OCI-LY7 (cell line): ENCODE results near the gene AUTS2. TPM values are rescaled to one million over a fixed set of nuclear protein-coding genes. Genes with fewer than 3 reads are reported as not detected.

Source experiments
- BruUV-seq: library from RNA; stranded (reverse); fragments of 400-500 nt; replicated peaks from 2 replicates; lab custom pipeline; 2021; lab: Mats Ljungman, UMichigan
- CTCF ChIA-PET: fragments of 300-600 bp; sonication (Branson Sonifier 250); formaldehyde crosslinking; loops from one replicate; lab custom pipeline; 2022; ENCODE audit warnings: antibody characterized with exemption; ENCODE audit not compliant: unreplicated experiment; lab: Charles Lee
- POLR2A ChIA-PET: fragments of 300-600 bp; sonication (Branson Sonifier 250); formaldehyde crosslinking; loops from one replicate; lab custom pipeline; 2022; ENCODE audit warnings: antibody characterized with exemption; lab: Charles Lee
- DNase-seq: peaks from one replicate; pipeline ENCODE4 v3.0.0-alpha.2; 2015; ENCODE audit warnings: low spot score
- H2AFZ ChIP-seq: fragments of 200-600 bp; sonication (generic), shearing (Covaris generic); 2 replicates; pipeline ENCODE4 v1.6.1; 2014; ENCODE audit warnings: mild to moderate bottlenecking, antibody characterized with exemption, low read length, moderate library complexity
- H3K27ac ChIP-seq: fragments of 200-600 bp; sonication (generic); 2 replicates; pipeline ENCODE4 v1.5.1; 2014; ENCODE audit warnings: mixed run types, low read depth, mild to moderate bottlenecking, moderate library complexity, low read length, inconsistent platforms; ENCODE audit not compliant: poor library complexity, severe bottlenecking
- H3K36me3 ChIP-seq: fragments of 200-600 bp; sonication (generic); 2 replicates; pipeline ENCODE4 v1.6.1; 2014; ENCODE audit warnings: mild to moderate bottlenecking, antibody characterized with exemption, low read length, moderate library complexity, mixed read lengths; ENCODE audit not compliant: insufficient read depth
- H3K4me1 ChIP-seq: fragments of 200-600 bp; sonication (generic); 2 replicates; pipeline ENCODE4 v1.5.1; 2014; ENCODE audit warnings: mild to moderate bottlenecking, low read length; ENCODE audit not compliant: insufficient read depth, poor library complexity, severe bottlenecking
- H3K4me2 ChIP-seq: fragments of 200-600 bp; sonication (generic); 2 replicates; pipeline ENCODE4 v1.6.1; 2014; ENCODE audit warnings: mild to moderate bottlenecking, low read length
- H3K4me3 ChIP-seq: fragments of 200-600 bp; sonication (generic); 2 replicates; pipeline ENCODE4 v1.5.1; 2014; ENCODE audit warnings: mild to moderate bottlenecking, low read depth, low read length; ENCODE audit not compliant: poor library complexity, severe bottlenecking
- H3K79me2 ChIP-seq: fragments of 200-600 bp; sonication (generic); 2 replicates; pipeline ENCODE4 v1.6.1; 2016; ENCODE audit warnings: low read depth, mild to moderate bottlenecking, low read length, moderate library complexity, mixed read lengths; ENCODE audit not compliant: insufficient read depth
- H3K9me2 ChIP-seq: fragments of 200-600 bp; sonication (generic); 2 replicates; pipeline ENCODE4 v1.6.1; 2016; ENCODE audit warnings: mild to moderate bottlenecking, low read length, mixed read lengths; ENCODE audit not compliant: insufficient read depth
- H3K9me3 ChIP-seq: fragments of 200-600 bp; sonication (generic); 2 replicates; pipeline ENCODE4 v1.6.1; 2014; ENCODE audit warnings: mild to moderate bottlenecking, mixed run types, low read length, mixed read lengths
- H4K20me1 ChIP-seq: fragments of 200-600 bp; sonication (generic); 2 replicates; pipeline ENCODE4 v1.6.1; 2014; ENCODE audit warnings: mild to moderate bottlenecking, antibody characterized with exemption, low read length, moderate library complexity, mixed read lengths; ENCODE audit not compliant: insufficient read depth
- CTCF ChIP-seq: fragments of 200-600 bp; sonication (generic); conservative IDR thresholded peaks from 2 replicates; pipeline ENCODE4 v1.5.1; 2014; ENCODE audit warnings: mild to moderate bottlenecking, antibody characterized with exemption, low read length, moderate library complexity, mixed read lengths
- EZH2phosphoT487 ChIP-seq: fragments of 200-600 bp; sonication (generic); IDR thresholded peaks from 2 replicates; pipeline ENCODE4 v1.6.1; 2018; ENCODE audit warnings: low read depth, borderline replicate concordance, mild to moderate bottlenecking, mixed run types, antibody characterized with exemption, low read length, moderate library complexity, mixed read lengths
- intact Hi-C: fragments of 100-400 bp; cut with micrococcal nuclease; formaldehyde crosslinking; loops from one replicate; pipeline ENCODE4 v1.10.0; 2022; ENCODE audit not compliant: unreplicated experiment
- total RNA-seq, 2 experiments: library from RNA; depleted of rRNA in 1 of 2; stranded (reverse); fragments of >200 nt in 1 of 2; shearing (Covaris generic) in 1 of 2; gene quantifications; 2 replicates each; pipeline ENCODE4 v1.2.3, GENCODE V29; 2014 to 2022

AUTS2 gene
- total RNA-seq, 2 experiments from 2014 or later: 37.9 to 78.5 TPM

DNA sequence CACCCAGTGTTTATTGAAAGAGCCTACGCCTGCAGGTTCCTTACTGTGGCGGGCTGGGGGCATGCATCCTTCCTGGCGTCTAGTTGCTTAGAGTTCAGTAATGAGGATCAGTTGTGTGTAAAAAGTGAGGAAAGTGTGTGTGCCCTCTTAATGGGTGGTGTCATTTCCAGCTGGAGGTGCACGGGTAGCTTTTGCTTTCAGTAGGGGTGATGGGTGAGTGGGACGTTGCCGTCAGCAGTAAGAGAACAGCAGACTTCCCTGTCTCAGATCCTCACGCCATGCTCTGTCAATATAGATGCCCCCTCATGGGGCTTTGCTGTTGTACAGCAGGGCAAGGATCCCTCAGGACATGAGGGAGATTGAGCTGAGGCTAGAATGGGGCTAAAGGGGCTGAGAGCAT is 1181.0 kb downstream of the AUTS2 start:
- H2AFZ ChIP-seq: no peak overlapping the region
- no peaks in the 10 kb centered on the region for H3K9me2 ChIP-seq
- H3K4me3 ChIP-seq: no peak overlapping the region
- CTCF ChIA-PET: no interaction called here
- no peaks in the 10 kb centered on the region for H3K4me1 ChIP-seq
- POLR2A ChIA-PET: interaction anchor here (0.6 kb wide), 1 partner anchor 84 kb away, joined by 3 read pairs; no protein-coding TSS in a partner anchor
- no peaks in the 10 kb centered on the region for H4K20me1 ChIP-seq
- H3K79me2 ChIP-seq: no peaks in the 10 kb centered on the region
- TF ChIP-seq CTCF: no peak
- TF ChIP-seq EZH2phosphoT487: no peak
- intact Hi-C loops: no loop called here
- no peak overlapping the region for H3K27ac ChIP-seq
- peaks cover 64% of the 10 kb centered on the region; the same call in 1 of the 2 replicates for H3K36me3 ChIP-seq
- DNase-seq: no peak
- H3K9me3 ChIP-seq: no peaks in the 10 kb centered on the region
- no peak overlapping the region for H3K4me2 ChIP-seq
- no TSS peak for BruUV-seq

GRCh38 chr7:70781922-70782311 is 1183.6 kb downstream of the AUTS2 start:
- Histone ChIP-seq H3K4me1 (no peaks in the 10 kb centered on the region), H3K79me2 (no peaks in the 10 kb centered on the region), H3K4me3 (no peak overlapping the region), H3K27ac (no peak overlapping the region), H3K9me3 (no peaks in the 10 kb centered on the region), H3K4me2 (no peak overlapping the region), H3K9me2 (no peaks in the 10 kb centered on the region), H3K36me3 (peaks cover 61% of the 10 kb centered on the region), H4K20me1 (no peaks in the 10 kb centered on the region), H2AFZ (no peak overlapping the region)
- ChIA-PET POLR2A (interaction anchor here (0.6 to 0.9 kb wide), 2 partner anchors 76 to 138 kb away, joined by 3 to 8 read pairs; no protein-coding TSS in a partner anchor), CTCF (no interaction called here)
- DNase-seq: no peak
- intact Hi-C loops: no loop called here
- TF ChIP-seq CTCF (no peak), EZH2phosphoT487 (no peak)
- no TSS peak for BruUV-seq

DNA sequence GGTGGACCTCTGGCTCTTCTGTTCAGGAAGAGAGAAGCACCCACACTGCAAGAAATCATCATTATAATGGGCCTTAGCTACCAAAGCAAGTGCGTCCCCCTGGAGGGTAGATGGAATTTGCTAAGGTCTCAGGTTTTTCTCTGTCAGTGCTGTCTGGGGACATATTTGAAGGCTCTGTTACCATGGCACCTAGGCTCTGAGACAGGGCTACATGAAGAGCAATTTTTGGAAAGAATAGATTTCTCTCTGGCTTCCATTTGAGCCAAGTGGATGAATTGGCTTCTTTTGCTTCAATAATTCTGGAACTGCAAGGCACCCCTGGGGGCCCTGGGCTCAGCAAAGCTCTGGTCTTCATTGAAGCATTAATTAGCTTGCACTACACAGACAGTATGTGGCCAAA is 1184.5 kb downstream of the AUTS2 start:
- Histone ChIP-seq H2AFZ (no peak overlapping the region), H3K36me3 (peaks cover 61% of the 10 kb centered on the region), H3K79me2 (no peaks in the 10 kb centered on the region), H3K9me3 (no peaks in the 10 kb centered on the region), H4K20me1 (no peaks in the 10 kb centered on the region), H3K4me2 (no peak overlapping the region), H3K4me3 (no peak overlapping the region), H3K4me1 (no peaks in the 10 kb centered on the region), H3K9me2 (no peaks in the 10 kb centered on the region), H3K27ac (no peak overlapping the region)
- ChIA-PET CTCF (no interaction called here), POLR2A (no interaction called here)
- no peak for DNase-seq
- TF ChIP-seq EZH2phosphoT487 (no peak), CTCF (no peak)
- intact Hi-C loops: no loop called here
- no TSS peak for BruUV-seq
